H1 (cell line): ENCODE measurements around the gene HS6ST1. TPM values are rescaled to one million over a fixed set of nuclear protein-coding genes. Genes with fewer than 3 reads are reported as not detected.
"Not testable (repeated sequence)": the region's sequence is repeated elsewhere in the genome, so short reads cannot be mapped to it uniquely, and the experiment has no call there.

Source experiments
- CTCF ChIA-PET: fragments of 300-600 bp; sonication (Branson Sonifier 250); formaldehyde crosslinking; loops from one replicate; lab custom pipeline; 2021; ENCODE audit not compliant: partially characterized antibody; lab: Charles Lee
- POLR2A ChIA-PET: fragments of 300-600 bp; sonication (Branson Sonifier 250); formaldehyde crosslinking; loops from one replicate; lab custom pipeline; 2021; ENCODE audit warnings: inconsistent platforms; ENCODE audit not compliant: partially characterized antibody; lab: Charles Lee
- DNase-seq, 2 experiments: peaks; one replicate each; pipeline versions ENCODE4 v3.0.0 to v3.0.0-alpha.2; 2010 to 2022; ENCODE audit warnings: low spot score in 2 of 2, low read depth in 1 of 2, mixed read lengths in 1 of 2
- FAIRE-seq: peaks from 2 replicates; lab custom pipeline; 2011; peaks lifted over from hg19 to GRCh38; lab: Jason Lieb, UNC
- H2AFZ ChIP-seq: 2 replicates; pipeline ENCODE4 v1.8.1; 2012; ENCODE audit warnings: low read length, inconsistent platforms
- H2AK5ac ChIP-seq: 2 replicates; pipeline ENCODE4 v1.6.1; 2013; ENCODE audit warnings: low read depth, low read length
- H2BK120ac ChIP-seq: replicated peaks from 2 replicates; pipeline ENCODE3; 2013; ENCODE audit warnings: low read depth, low read length, inconsistent platforms
- H2BK12ac ChIP-seq: 2 replicates; pipeline ENCODE4 v1.6.1; 2013; ENCODE audit warnings: low read depth, low read length
- H2BK15ac ChIP-seq: 2 replicates; pipeline ENCODE4 v1.6.1; 2013; ENCODE audit warnings: low read length
- H2BK20ac ChIP-seq: 2 replicates; pipeline ENCODE4 v1.6.1; 2013; ENCODE audit warnings: low read length
- H2BK5ac ChIP-seq: 2 replicates; pipeline ENCODE4 v1.6.1; 2013; ENCODE audit warnings: low read depth, low read length
- H3K14ac ChIP-seq: 2 replicates; pipeline ENCODE4 v1.6.1; 2013; ENCODE audit warnings: inconsistent platforms; ENCODE audit not compliant: insufficient read length
- H3K18ac ChIP-seq: 2 replicates; pipeline ENCODE4 v1.6.1; 2013; ENCODE audit warnings: low read length; ENCODE audit errors: extremely low read depth
- H3K23ac ChIP-seq: 2 replicates; pipeline ENCODE4 v1.6.1; 2013; ENCODE audit warnings: inconsistent platforms; ENCODE audit not compliant: insufficient read length
- H3K23me2 ChIP-seq: 2 replicates; pipeline ENCODE4 v1.6.1; 2013; ENCODE audit warnings: low read depth, low read length
- H3K27ac ChIP-seq: 2 replicates; pipeline ENCODE4 v1.6.1; 2011; ENCODE audit warnings: low read depth, low read length, inconsistent platforms
- H3K27me3 ChIP-seq, 4 experiments: replicated peaks in 1 of 4; 1 replicate in 1 of 4; 2 replicates in 3 of 4; pipeline versions ENCODE4 v1.6.1 to v1.8.1; 2011 to 2013; ENCODE audit warnings: low read length in 3 of 4, mild to moderate bottlenecking in 3 of 4, inconsistent platforms in 2 of 4, mixed read lengths in 2 of 4, moderate library complexity in 1 of 4; ENCODE audit not compliant: control insufficient read depth in 3 of 4, insufficient read depth in 3 of 4; ENCODE audit errors: extremely low read depth in 1 of 4
- H3K36me3 ChIP-seq, 4 experiments: 2 replicates each; pipeline versions ENCODE4 v1.6.1 to v1.8.1; 2011 to 2013; ENCODE audit warnings: mild to moderate bottlenecking in 4 of 4, low read length in 3 of 4, moderate library complexity in 2 of 4, control low read depth in 1 of 4, inconsistent platforms in 1 of 4; ENCODE audit not compliant: insufficient read depth in 4 of 4, control insufficient read depth in 2 of 4
- H3K4ac ChIP-seq: replicated peaks from 2 replicates; pipeline ENCODE3; 2013; ENCODE audit warnings: low read length, low read depth, mixed read lengths, inconsistent platforms; ENCODE audit not compliant: insufficient read length
- H3K4me1 ChIP-seq, 4 experiments: replicated peaks in 1 of 4; 1 replicate in 1 of 4; 2 replicates in 3 of 4; pipeline versions ENCODE4 v1.6.1 to v1.8.1; 2011 to 2013; ENCODE audit warnings: low read length in 3 of 4, inconsistent platforms in 2 of 4, mixed read lengths in 1 of 4; ENCODE audit not compliant: insufficient read depth in 4 of 4, control insufficient read depth in 3 of 4
- H3K4me2 ChIP-seq, 2 experiments: 2 replicates each; pipeline versions ENCODE4 v1.6.1 to v1.8.1; 2011 to 2013; ENCODE audit warnings: low read depth in 2 of 2, low read length in 2 of 2, control low read depth in 1 of 2, inconsistent platforms in 1 of 2, mild to moderate bottlenecking in 1 of 2; ENCODE audit not compliant: insufficient read depth in 1 of 2
- H3K4me3 ChIP-seq, 4 experiments: fragments of 200-600, 300-600 bp in 1 of 4; sonication (generic), shearing (Covaris generic), sonication (Bioruptor Twin) in 1 of 4; 2 replicates each; pipeline versions ENCODE4 v1.5.1 to v1.8.1; 2011 to 2016; ENCODE audit warnings: low read length in 4 of 4, low read depth in 3 of 4, control low read depth in 2 of 4, inconsistent platforms in 2 of 4, mild to moderate bottlenecking in 2 of 4, mixed read lengths in 1 of 4, moderate library complexity in 1 of 4; ENCODE audit not compliant: insufficient read depth in 2 of 4; ENCODE audit errors: extremely low read depth in 1 of 4
- H3K56ac ChIP-seq: replicated peaks from 2 replicates; pipeline ENCODE3; 2013; ENCODE audit warnings: low read depth, mild to moderate bottlenecking, mixed read lengths, low read length, inconsistent platforms; ENCODE audit not compliant: insufficient read length
- H3K79me1 ChIP-seq: 2 replicates; pipeline ENCODE4 v1.6.1; 2013; ENCODE audit warnings: low read depth, low read length, control low read depth
- H3K79me2 ChIP-seq, 2 experiments: 2 replicates each; pipeline versions ENCODE4 v1.6.1 to v1.8.1; 2012 to 2013; ENCODE audit warnings: low read length in 2 of 2, mild to moderate bottlenecking in 2 of 2, inconsistent platforms in 1 of 2; ENCODE audit not compliant: insufficient read depth in 2 of 2, control insufficient read depth in 1 of 2
- H3K9ac ChIP-seq, 4 experiments: replicated peaks in 1 of 4; 1 replicate in 1 of 4; 2 replicates in 3 of 4; pipeline versions ENCODE4 v1.6.1 to v1.8.1; 2011 to 2013; ENCODE audit warnings: low read depth in 3 of 4, low read length in 3 of 4, control low read depth in 2 of 4, mild to moderate bottlenecking in 2 of 4, moderate library complexity in 2 of 4, inconsistent platforms in 1 of 4; ENCODE audit errors: extremely low read depth in 1 of 4
- H3K9me3 ChIP-seq, 2 experiments: 2 replicates each; pipeline versions ENCODE4 v1.6.1 to v1.8.1; 2012 to 2013; ENCODE audit warnings: mild to moderate bottlenecking in 2 of 2, moderate library complexity in 2 of 2, control low read depth in 1 of 2, inconsistent platforms in 1 of 2, low read depth in 1 of 2, low read length in 1 of 2, mixed read lengths in 1 of 2; ENCODE audit not compliant: insufficient read depth in 2 of 2
- H4K20me1 ChIP-seq, 2 experiments: replicated peaks in 1 of 2; 2 replicates each; pipeline versions ENCODE3 to v1.8.1; 2011 to 2013; ENCODE audit warnings: inconsistent platforms in 2 of 2, low read length in 2 of 2, mild to moderate bottlenecking in 1 of 2; ENCODE audit not compliant: insufficient read depth in 2 of 2, control insufficient read depth in 1 of 2
- H4K5ac ChIP-seq: 2 replicates; pipeline ENCODE4 v1.6.1; 2013; ENCODE audit warnings: low read length, low read depth, mixed read lengths, inconsistent platforms; ENCODE audit not compliant: insufficient read length
- H4K8ac ChIP-seq: 2 replicates; pipeline ENCODE4 v1.8.0; 2013; ENCODE audit warnings: mild to moderate bottlenecking, moderate library complexity, low read length, inconsistent platforms; ENCODE audit not compliant: insufficient read depth; ENCODE audit errors: extremely low read depth
- H4K91ac ChIP-seq: replicated peaks from 2 replicates; pipeline ENCODE3; 2013; ENCODE audit warnings: low read length, mixed read lengths, inconsistent platforms; ENCODE audit not compliant: insufficient read length
- WGBS, 2 experiments: shearing (Covaris generic) in 1 of 2; methylation state at CpG; one replicate each; pipeline versions ENCODE4 v1.1.6 to v1.1.7; 2013 to 2015; ENCODE audit warnings: low lambda C conversion rate in 2 of 2, mixed read lengths in 2 of 2, inconsistent platforms in 1 of 2, low coverage in 1 of 2, missing lambda C conversion rate in 1 of 2; ENCODE audit not compliant: insufficient replicate concordance in 2 of 2, insufficient coverage in 1 of 2, insufficient read length in 1 of 2; ENCODE audit errors: extremely low coverage in 1 of 2, missing lambda C conversion rate in 1 of 2; 5-methylcytosine and 5-hydroxymethylcytosine counted together
- polyA plus RNA-seq, 7 experiments: library from polyadenylated mRNA; depleted of rRNA in 3 of 7; stranded (reverse) in 5 of 7; unstranded in 2 of 7; fragments of >200 nt in 5 of 7; fragments of 200-250 nt in 2 of 7; gene quantifications; 1 replicate in 5 of 7; 2 replicates in 1 of 7; 4 replicates in 1 of 7; pipeline versions ENCODE4 v1.2.1 to v1.2.3, GENCODE V29; 2011 to 2013; ENCODE audit warnings: missing spikeins in 2 of 7, mixed read lengths in 2 of 7
- total RNA-seq: library from RNA; stranded (reverse); fragmentation: NEBNext Ultra II Directional; extraction: Animal tissue kit (Norgen Biotek cat#: 25700); gene quantifications from 2 replicates; pipeline ENCODE4 v1.2.1, GENCODE V29; 2021

HS6ST1 gene
- total and polyA plus RNA-seq, 2 of the 8 experiments (the other 6 are each of a cell fraction or from before 2014, with no cell fraction given), result 37.4 to 74.6 TPM

DNA sequence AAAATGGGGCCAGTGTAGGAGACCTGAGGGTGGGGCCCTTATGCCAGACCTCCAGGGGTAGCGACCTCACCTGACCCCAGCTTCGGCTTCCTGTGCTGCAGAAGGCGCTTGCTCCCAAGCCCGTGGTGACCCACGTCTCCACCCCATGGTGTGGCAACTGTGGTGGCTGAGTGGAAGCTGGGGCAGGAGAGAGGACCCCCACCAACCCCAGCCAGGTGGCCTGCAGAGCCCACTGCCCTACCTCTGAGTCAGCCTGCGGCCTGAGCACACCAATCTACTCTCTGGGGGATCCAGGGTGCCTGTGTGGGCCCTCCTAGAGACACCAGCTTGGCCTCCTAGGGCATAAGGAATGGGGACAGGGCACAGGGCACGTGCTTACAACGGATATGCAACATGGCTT lies 52.2 kb downstream of the HS6ST1 start:
- 92% methylated on average over 8 of the region's 8 CpGs; no CpG with 5 or more reads in 1 of the 2 experiments for WGBS, 2 experiments
- H3K18ac ChIP-seq, POLR2A ChIA-PET, FAIRE-seq, H4K8ac ChIP-seq, H3K79me1 ChIP-seq, H4K91ac ChIP-seq, H3K4ac ChIP-seq, H2AFZ ChIP-seq, H3K9me3 ChIP-seq, H3K23me2 ChIP-seq, H3K9ac ChIP-seq, H3K23ac ChIP-seq, H3K27ac ChIP-seq, H3K4me3 ChIP-seq, CTCF ChIA-PET, DNase-seq, H3K14ac ChIP-seq, H2BK120ac ChIP-seq, H3K56ac ChIP-seq, H2BK5ac ChIP-seq, H3K27me3 ChIP-seq, H2AK5ac ChIP-seq, H2BK12ac ChIP-seq, H3K4me2 ChIP-seq, H2BK15ac ChIP-seq, H4K5ac ChIP-seq, H3K36me3 ChIP-seq, H2BK20ac ChIP-seq: not testable (repeated sequence)
- H3K79me2 ChIP-seq, result peaks cover 0 to 14% of the 10 kb centered on the region in 2 experiments; a peak in 1 of 4 replicates
- H4K20me1 ChIP-seq, result peaks cover 9 to 23% of the 10 kb centered on the region in 2 experiments
- H3K4me1 ChIP-seq, result peaks cover 5 to 13% (median 6%) of the 10 kb centered on the region in 4 experiments

DNA sequence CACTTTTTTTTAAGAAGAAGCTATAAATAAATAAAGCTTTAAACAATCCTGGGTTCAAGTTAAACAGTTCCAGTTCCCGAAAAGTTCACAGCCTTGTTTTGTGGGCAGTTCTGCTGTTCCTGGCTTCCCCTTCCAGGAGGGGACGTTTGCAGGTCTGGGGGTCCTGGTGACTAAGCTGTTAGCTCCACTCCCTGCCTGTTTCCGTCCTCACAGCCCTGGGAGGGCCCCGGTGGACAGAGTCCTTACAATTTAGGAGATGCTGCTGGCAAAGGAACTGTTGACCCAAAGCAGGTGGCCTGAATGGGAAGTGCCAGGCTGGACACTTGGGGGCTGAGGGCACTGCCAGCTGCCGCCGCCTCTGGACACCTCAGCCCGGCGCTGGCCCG lies 53.1 kb downstream of the HS6ST1 start:
- H2BK15ac ChIP-seq, H3K14ac ChIP-seq, H3K23me2 ChIP-seq, H3K9me3 ChIP-seq, H3K79me1 ChIP-seq, H3K9ac ChIP-seq, H2AFZ ChIP-seq, H3K23ac ChIP-seq, H2BK120ac ChIP-seq, H3K4me3 ChIP-seq, H3K27me3 ChIP-seq, H2BK12ac ChIP-seq, H4K5ac ChIP-seq, H3K27ac ChIP-seq, H3K79me2 ChIP-seq, H2AK5ac ChIP-seq, FAIRE-seq, H3K36me3 ChIP-seq, H2BK5ac ChIP-seq, DNase-seq, CTCF ChIA-PET, H3K4me2 ChIP-seq, H4K91ac ChIP-seq, H3K4ac ChIP-seq, H2BK20ac ChIP-seq, H4K8ac ChIP-seq, H3K56ac ChIP-seq, H3K18ac ChIP-seq: not testable (repeated sequence)
- peaks cover 6 to 20% (median 11%) of the 10 kb centered on the region in 4 experiments for H3K4me1 ChIP-seq
- 83% methylated on average over 4 of the region's 9 CpGs; no CpG with 5 or more reads in 1 of the 2 experiments for WGBS, 2 experiments
- H4K20me1 ChIP-seq, result peaks cover 2 to 14% of the 10 kb centered on the region in 2 experiments
- POLR2A ChIA-PET, result interaction anchor here (1.3 kb wide), 1 partner anchor 51 kb away, joined by 4 read pairs; no protein-coding TSS in a partner anchor
